HCT116 (cell line): ENCODE measurements around the gene GDPD2. TPM values are rescaled to one million over a fixed set of nuclear protein-coding genes. Genes with fewer than 3 reads are reported as not detected.

Experiments used
- ATAC-seq: fragments of 200-7000 bp; cut with Tn5 transposase; 2 replicates; pipeline ENCODE4 v1.9.1; 2020; ENCODE audit warnings: mild to moderate bottlenecking, moderate library complexity
- BruUV-seq: library from RNA; stranded (reverse); fragments of 400-500 nt; replicated peaks from 2 replicates; lab custom pipeline; 2021; lab: Mats Ljungman, UMichigan
- CTCF ChIA-PET: fragments of 300-600 bp; sonication (Branson Sonifier 250); formaldehyde crosslinking; loops from one replicate; lab custom pipeline; 2021; ENCODE audit warnings: antibody characterized with exemption; lab: Charles Lee
- POLR2A ChIA-PET: fragments of 300-600, 350-600 bp; sonication (Branson Sonifier 250); formaldehyde crosslinking; loops from one replicate; lab custom pipeline; 2021; ENCODE audit warnings: antibody characterized with exemption; lab: Charles Lee
- RAD21 ChIA-PET, 2 experiments: fragments of 300-600 bp; sonication (Branson Sonifier 250); formaldehyde crosslinking; loops; one replicate each; lab custom pipeline; 2023; ENCODE audit warnings: low total read pairs in 2 of 2; ENCODE audit not compliant: uncharacterized antibody in 2 of 2, unreplicated experiment in 2 of 2, low non-redundant PET in 1 of 2; lab: Charles Lee
- DNase-seq: peaks from one replicate; pipeline ENCODE4 v3.0.0-alpha.2; 2010; ENCODE audit warnings: low read depth, low spot score
- H2AFZ ChIP-seq: fragments of 200-600 bp; shearing (Covaris generic), sonication (generic); 2 replicates; pipeline ENCODE4 v1.6.1; 2017; ENCODE audit warnings: low read depth, mixed run types, mixed read lengths, antibody characterized with exemption, low read length; ENCODE audit not compliant: poor library complexity, severe bottlenecking
- H3K27ac ChIP-seq: 2 replicates; pipeline ENCODE4 v1.5.1; 2012; ENCODE audit warnings: low read depth, low read length
- H3K27me3 ChIP-seq: fragments of 200-600 bp; sonication (generic); 2 replicates; pipeline ENCODE4 v1.6.1; 2016; ENCODE audit warnings: mixed run types, low read length, mixed read lengths; ENCODE audit not compliant: insufficient read depth
- H3K36me3 ChIP-seq, 2 experiments: fragments of 200-500 bp in 1 of 2; fragments of 200-600 bp in 1 of 2; sonication (Bioruptor generic) in 1 of 2; sonication (generic) in 1 of 2; 2 replicates each; pipeline versions ENCODE4 v1.5.1 to v1.6.1; 2014 to 2016; ENCODE audit warnings: low read length in 2 of 2, inconsistent platforms in 1 of 2, mixed read lengths in 1 of 2, mixed run types in 1 of 2; ENCODE audit not compliant: insufficient read depth in 2 of 2, control insufficient read depth in 1 of 2
- H3K4me1 ChIP-seq, 2 experiments: fragments of 200-600 bp in 1 of 2; sonication (generic) in 1 of 2; 2 replicates each; pipeline versions ENCODE4 v1.5.1 to v1.6.1; 2012 to 2017; ENCODE audit warnings: low read length in 2 of 2, inconsistent platforms in 1 of 2, mild to moderate bottlenecking in 1 of 2, mixed read lengths in 1 of 2, mixed run types in 1 of 2, moderate library complexity in 1 of 2; ENCODE audit not compliant: insufficient read depth in 2 of 2, control insufficient read depth in 1 of 2
- H3K4me2 ChIP-seq: fragments of 200-600 bp; sonication (generic); 2 replicates; pipeline ENCODE4 v1.6.1; 2017; ENCODE audit warnings: mixed run types, low read length, mixed read lengths
- H3K4me3 ChIP-seq, 2 experiments: fragments of 200-600 bp in 1 of 2; sonication (generic) in 1 of 2; replicated peaks in 1 of 2; 2 replicates each; pipeline ENCODE4 v1.5.1; 2011 to 2016; ENCODE audit warnings: low read length in 2 of 2, control low read depth in 1 of 2, low read depth in 1 of 2, mild to moderate bottlenecking in 1 of 2, mixed read lengths in 1 of 2, mixed run types in 1 of 2
- H3K79me2 ChIP-seq: fragments of 200-600 bp; sonication (generic); 2 replicates; pipeline ENCODE4 v1.6.1; 2017; ENCODE audit warnings: mild to moderate bottlenecking, mixed run types, low read length, moderate library complexity, mixed read lengths; ENCODE audit not compliant: insufficient read depth
- H3K9ac ChIP-seq: fragments of 200-600 bp; sonication (generic); 2 replicates; pipeline ENCODE4 v1.6.1; 2016; ENCODE audit warnings: low read length, mixed read lengths
- H3K9me2 ChIP-seq: fragments of 200-600 bp; sonication (generic), shearing (Covaris generic); 2 replicates; pipeline ENCODE4 v1.6.1; 2017; ENCODE audit warnings: mixed run types, mild to moderate bottlenecking, moderate library complexity; ENCODE audit not compliant: insufficient read depth
- H3K9me3 ChIP-seq, 2 experiments: fragments of 200-500 bp in 1 of 2; fragments of 200-600 bp in 1 of 2; sonication (Bioruptor generic) in 1 of 2; sonication (generic) in 1 of 2; 2 replicates each; pipeline ENCODE4 v1.6.1; 2014 to 2017; ENCODE audit warnings: low read length in 2 of 2, mixed read lengths in 2 of 2, inconsistent platforms in 1 of 2, low read depth in 1 of 2, mild to moderate bottlenecking in 1 of 2, mixed run types in 1 of 2, moderate library complexity in 1 of 2; ENCODE audit not compliant: control insufficient read depth in 1 of 2, insufficient read depth in 1 of 2
- H4K20me1 ChIP-seq: fragments of 200-600 bp; sonication (generic), shearing (Covaris generic); 2 replicates; pipeline ENCODE4 v1.6.1; 2017; ENCODE audit warnings: mixed run types, mild to moderate bottlenecking, moderate library complexity; ENCODE audit not compliant: insufficient read depth
- JUND ChIP-seq: IDR thresholded peaks from 2 replicates; pipeline ENCODE4 v1.6.1; 2012
- POLR2AphosphoS5 ChIP-seq: IDR thresholded peaks from 2 replicates; pipeline ENCODE4 v1.6.1; 2011; ENCODE audit warnings: mild to moderate bottlenecking, low read depth, low read length, moderate library complexity
- ZFX ChIP-seq: fragments of 450-650 bp; IDR thresholded peaks from 2 replicates; pipeline ENCODE4 v1.6.1; 2017
- intact Hi-C: fragments of 100-400 bp; cut with micrococcal nuclease; formaldehyde crosslinking; loops from 2 replicates; pipeline ENCODE4 v1.10.0; 2022
- total RNA-seq: library from RNA; stranded (reverse); gene quantifications from one replicate; pipeline ENCODE4 v1.2.1, GENCODE V29; 2021; ENCODE audit not compliant: unreplicated experiment
- TF ChIP-seq, protein P1 (sequence below), 3 experiments: fragments of 200-600 bp in 1 of 3; sonication (generic) in 1 of 3; IDR thresholded peaks in 2 of 3; conservative IDR thresholded peaks in 1 of 3; 2 replicates each; pipeline ENCODE4 v1.5.1; 2012 to 2017; ENCODE audit warnings: low read depth in 2 of 3, low read length in 2 of 3, antibody characterized with exemption in 1 of 3, borderline replicate concordance in 1 of 3, control low read depth in 1 of 3, mild to moderate bottlenecking in 1 of 3, mixed read lengths in 1 of 3, mixed run types in 1 of 3, moderate library complexity in 1 of 3; ENCODE audit not compliant: insufficient read depth in 1 of 3

The GDPD2 gene
- total RNA-seq, 1 experiment from 2014 or later = not detected

DNA sequence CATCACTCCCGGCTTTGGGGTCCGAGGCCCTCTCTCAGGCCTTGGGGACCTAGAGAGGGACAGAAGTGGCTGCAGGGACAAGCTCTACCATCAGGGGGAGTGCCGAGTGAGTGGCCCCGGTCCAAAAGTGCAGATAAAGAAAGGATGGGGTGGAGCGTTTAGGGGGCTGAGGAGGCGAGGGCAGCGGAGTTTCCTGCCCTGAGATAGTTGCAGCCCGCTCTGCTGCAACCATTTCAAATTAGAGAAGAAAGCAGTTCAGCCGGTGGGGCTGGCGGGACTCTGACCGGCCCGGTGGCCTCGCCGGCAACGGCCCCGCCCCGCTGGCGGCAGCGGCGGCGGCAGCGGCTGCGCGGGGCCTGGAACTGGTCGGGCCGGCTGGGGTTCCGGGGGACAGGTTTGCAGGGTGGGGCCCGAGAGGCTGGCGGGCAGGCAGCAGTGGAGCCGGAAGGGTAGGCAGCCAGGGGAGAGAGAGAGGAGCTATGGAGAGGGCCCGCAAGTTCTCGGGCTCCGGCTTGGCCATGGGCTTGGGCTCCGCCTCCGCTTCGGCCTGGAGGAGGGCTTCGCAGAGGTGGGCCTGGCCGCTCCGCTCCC is 29.1 kb downstream of the GDPD2 start:
- intact Hi-C loops = loop anchor here (5.0 to 10.0 kb wide), 2 partner anchors 100 to 313 kb away; no protein-coding TSS in a partner anchor
- Histone ChIP-seq H3K36me3 (0 out of 4 replicates have a peak, but pooled peaks cover 0 to 4% of the 10 kb centered on the region in 2 experiments), H3K79me2 (peaks cover 15% of the 10 kb centered on the region), H3K4me2 (peak overlapping the region; percentile 81), H3K27ac (peak overlapping the region; percentile 57; the same call in 1 of the 2 replicates), H3K27me3 (no peaks in the 10 kb centered on the region), H3K4me1 (peaks cover 10 to 32% of the 10 kb centered on the region in 2 experiments), H3K9ac (peak overlapping the region; percentile 53), H3K4me3 (peak overlapping the region; percentile 51 to 64), H4K20me1 (no peaks in the 10 kb centered on the region), H3K9me3 (no peaks in the 10 kb centered on the region), H2AFZ (peak overlapping the region; percentile 4), H3K9me2 (no peaks in the 10 kb centered on the region)
- POLR2A ChIA-PET = interaction anchor here (0.6 to 1.6 kb wide), 2 partner anchors 213 to 636 kb away, joined by 4 to 5 read pairs; no protein-coding TSS in a partner anchor
- CTCF ChIA-PET = interaction anchor here (1.0 to 2.6 kb wide), 4 partner anchors 17 to 212 kb away, joined by 3 to 17 read pairs (median 6); no protein-coding TSS in a partner anchor
- DNase-seq (peak; percentile 18), ATAC-seq (peak; percentile 47)
- RAD21 ChIA-PET = no interaction called here
- BruUV-seq = no TSS peak
- TF ChIP-seq, protein P1, sequence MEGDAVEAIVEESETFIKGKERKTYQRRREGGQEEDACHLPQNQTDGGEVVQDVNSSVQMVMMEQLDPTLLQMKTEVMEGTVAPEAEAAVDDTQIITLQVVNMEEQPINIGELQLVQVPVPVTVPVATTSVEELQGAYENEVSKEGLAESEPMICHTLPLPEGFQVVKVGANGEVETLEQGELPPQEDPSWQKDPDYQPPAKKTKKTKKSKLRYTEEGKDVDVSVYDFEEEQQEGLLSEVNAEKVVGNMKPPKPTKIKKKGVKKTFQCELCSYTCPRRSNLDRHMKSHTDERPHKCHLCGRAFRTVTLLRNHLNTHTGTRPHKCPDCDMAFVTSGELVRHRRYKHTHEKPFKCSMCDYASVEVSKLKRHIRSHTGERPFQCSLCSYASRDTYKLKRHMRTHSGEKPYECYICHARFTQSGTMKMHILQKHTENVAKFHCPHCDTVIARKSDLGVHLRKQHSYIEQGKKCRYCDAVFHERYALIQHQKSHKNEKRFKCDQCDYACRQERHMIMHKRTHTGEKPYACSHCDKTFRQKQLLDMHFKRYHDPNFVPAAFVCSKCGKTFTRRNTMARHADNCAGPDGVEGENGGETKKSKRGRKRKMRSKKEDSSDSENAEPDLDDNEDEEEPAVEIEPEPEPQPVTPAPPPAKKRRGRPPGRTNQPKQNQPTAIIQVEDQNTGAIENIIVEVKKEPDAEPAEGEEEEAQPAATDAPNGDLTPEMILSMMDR (IDR thresholded peaks at IDR 0.05 in 2 of 3, conservative IDR thresholded peaks at IDR 0.05 in 1 of 3; ENCODE audit: borderline replicate concordance in 1 of 3, insufficient read depth in 1 of 3, low read depth in 2 of 3, low read length in 2 of 3) = peak in 2 of 3 experiments; percentile 60 to 65; a peak in 4 of 6 replicates
- TF ChIP-seq JUND = no peak
- peak; percentile 58 for TF ChIP-seq POLR2AphosphoS5
- TF ChIP-seq ZFX = peak; percentile 46; the same call in 1 of the 2 replicates
